SK-N-SH (cell line): ENCODE measurements around the gene MS4A2. TPM values are rescaled to one million over a fixed set of nuclear protein-coding genes. Genes with fewer than 3 reads are reported as not detected.

Experiments used
- CTCF ChIA-PET: fragments of 300-600, 350-600 bp; formaldehyde crosslinking; extraction: SDS; loops from one replicate; lab custom pipeline; 2021; lab: Yijun Ruan, JAX
- POLR2A ChIA-PET: fragments of 350-600 bp; sonication (Branson Sonifier 250); formaldehyde crosslinking; extraction: SDS; loops from one replicate; lab custom pipeline; 2020; ENCODE audit warnings: antibody characterized with exemption, inconsistent platforms; lab: Yijun Ruan, JAX
- DNase-seq: peaks from one replicate; pipeline ENCODE4 v3.0.0; 2012
- H2AFZ ChIP-seq: fragments of 200-600 bp; sonication (generic); 2 replicates; pipeline ENCODE4 v1.8.1; 2016; ENCODE audit warnings: antibody characterized with exemption, mild to moderate bottlenecking, low read depth
- H3F3A ChIP-seq: fragments of 200-600 bp; sonication (generic); replicated peaks from 2 replicates; pipeline ENCODE3; 2016; ENCODE audit warnings: antibody characterized with exemption, mild to moderate bottlenecking; ENCODE audit not compliant: insufficient read depth
- H3K27ac ChIP-seq, 2 experiments: fragments of 200-500 bp in 1 of 2; fragments of 200-600 bp in 1 of 2; sonication (Bioruptor generic) in 1 of 2; sonication (generic), shearing (Covaris generic) in 1 of 2; 2 replicates each; pipeline versions ENCODE4 v1.5.1 to v1.6.1; 2014 to 2016; ENCODE audit warnings: low read depth in 2 of 2, inconsistent platforms in 1 of 2, low read length in 1 of 2, mild to moderate bottlenecking in 1 of 2, mixed read lengths in 1 of 2
- H3K27me3 ChIP-seq: fragments of 200-600 bp; sonication (generic), shearing (Covaris generic); 2 replicates; pipeline ENCODE4 v1.6.1; 2016; ENCODE audit warnings: mixed run types; ENCODE audit not compliant: insufficient read depth
- H3K36me3 ChIP-seq, 2 experiments: fragments of 200-500 bp in 1 of 2; fragments of 200-600 bp in 1 of 2; sonication (Bioruptor generic) in 1 of 2; sonication (generic) in 1 of 2; replicated peaks in 1 of 2; 2 replicates each; pipeline versions ENCODE3 to v1.5.1; 2014 to 2016; ENCODE audit warnings: low read length in 1 of 2, mild to moderate bottlenecking in 1 of 2; ENCODE audit not compliant: insufficient read depth in 2 of 2, control insufficient read depth in 1 of 2
- H3K4me1 ChIP-seq, 2 experiments: fragments of 200-500 bp in 1 of 2; fragments of 200-600 bp in 1 of 2; sonication (Bioruptor generic) in 1 of 2; sonication (generic), shearing (Covaris generic) in 1 of 2; 2 replicates each; pipeline versions ENCODE4 v1.5.1 to v1.6.1; 2014 to 2016; ENCODE audit warnings: low read depth in 1 of 2, low read length in 1 of 2, mixed run types in 1 of 2; ENCODE audit not compliant: insufficient read depth in 2 of 2, control insufficient read depth in 1 of 2
- H3K4me2 ChIP-seq: fragments of 200-600 bp; sonication (generic), shearing (Covaris generic); 2 replicates; pipeline ENCODE4 v1.6.1; 2017; ENCODE audit warnings: mixed run types
- H3K4me3 ChIP-seq, 2 experiments: fragments of 200-500 bp in 1 of 2; fragments of 200-600 bp in 1 of 2; sonication (Bioruptor generic) in 1 of 2; sonication (generic), shearing (Covaris generic) in 1 of 2; 2 replicates each; pipeline versions ENCODE4 v1.5.1 to v1.8.1; 2014 to 2016; ENCODE audit warnings: low read depth in 2 of 2, inconsistent platforms in 1 of 2, low read length in 1 of 2, mild to moderate bottlenecking in 1 of 2, mixed read lengths in 1 of 2, moderate library complexity in 1 of 2
- H3K79me2 ChIP-seq: fragments of 200-600 bp; sonication (generic); 2 replicates; pipeline ENCODE4 v1.8.1; 2017; ENCODE audit warnings: mild to moderate bottlenecking; ENCODE audit not compliant: insufficient read depth
- H3K9ac ChIP-seq: fragments of 200-600 bp; sonication (generic); 2 replicates; pipeline ENCODE4 v1.6.1; 2017; ENCODE audit warnings: mixed run types
- H3K9me2 ChIP-seq: fragments of 200-600 bp; sonication (generic); 2 replicates; pipeline ENCODE4 v1.6.1; 2017; ENCODE audit warnings: mixed run types
- H3K9me3 ChIP-seq: fragments of 200-600 bp; sonication (generic); 2 replicates; pipeline ENCODE4 v1.6.1; 2017; ENCODE audit warnings: mixed run types, mild to moderate bottlenecking, moderate library complexity
- H4K20me1 ChIP-seq: fragments of 200-600 bp; sonication (generic); 2 replicates; pipeline ENCODE4 v1.6.1; 2017; ENCODE audit warnings: mild to moderate bottlenecking, mixed run types; ENCODE audit not compliant: insufficient read depth
- ELF1 ChIP-seq: IDR thresholded peaks from 2 replicates; pipeline ENCODE4 v1.4.0; 2012
- EP300 ChIP-seq, 2 experiments: IDR thresholded peaks; 2 replicates each; pipeline versions ENCODE4 v1.4.0 to v1.6.1; 2012; ENCODE audit warnings: borderline replicate concordance in 1 of 2, low read depth in 1 of 2, low read length in 1 of 2
- EZH2phosphoT487 ChIP-seq: fragments of 200-600 bp; sonication (generic); IDR thresholded peaks from 2 replicates; pipeline ENCODE4 v1.6.1; 2017; ENCODE audit warnings: low read depth, mixed run types, mild to moderate bottlenecking, antibody characterized with exemption, moderate library complexity, borderline replicate concordance
- FOSL2 ChIP-seq: IDR thresholded peaks from 2 replicates; pipeline ENCODE4 v1.4.0; 2012; ENCODE audit warnings: low read depth, mild to moderate bottlenecking, moderate library complexity, borderline replicate concordance
- JUND ChIP-seq: IDR thresholded peaks from 2 replicates; pipeline ENCODE4 v1.4.0; 2012
- MEF2A ChIP-seq: IDR thresholded peaks from 2 replicates; pipeline ENCODE4 v1.4.0; 2012; ENCODE audit warnings: low read depth, borderline replicate concordance
- NFIC ChIP-seq: IDR thresholded peaks from 2 replicates; pipeline ENCODE4 v1.4.0; 2012; ENCODE audit warnings: borderline replicate concordance
- POLR2AphosphoS5 ChIP-seq: IDR thresholded peaks from 2 replicates; pipeline ENCODE4 v1.6.1; 2012; ENCODE audit warnings: low read depth, low read length
- RAD21 ChIP-seq: IDR thresholded peaks from 2 replicates; pipeline ENCODE4 v1.6.1; 2012; ENCODE audit warnings: mild to moderate bottlenecking, low read length
- RXRA ChIP-seq: IDR thresholded peaks from 2 replicates; pipeline ENCODE4 v1.4.0; 2012; ENCODE audit warnings: low read depth, mild to moderate bottlenecking, borderline replicate concordance
- SIN3A ChIP-seq: IDR thresholded peaks from 2 replicates; pipeline ENCODE4 v1.6.1; 2012; ENCODE audit warnings: low read depth, mild to moderate bottlenecking, low read length, moderate library complexity, borderline replicate concordance
- WGBS: methylation state at CpG from one replicate; pipeline ENCODE4 v1.1.6; 2017; ENCODE audit warnings: low lambda C conversion rate; 5-methylcytosine and 5-hydroxymethylcytosine counted together
- polyA plus RNA-seq, 3 experiments: library from polyadenylated mRNA; depleted of rRNA; stranded (reverse); fragments of >200 nt; gene quantifications; 2 replicates each; pipeline ENCODE4 v1.2.3, GENCODE V29; 2012
- TF ChIP-seq, protein P1 (sequence below): fragments of 200-600 bp; sonication (generic); IDR thresholded peaks from 2 replicates; pipeline ENCODE4 v1.6.1; 2017; ENCODE audit warnings: antibody characterized with exemption, mild to moderate bottlenecking, moderate library complexity
- TF ChIP-seq, protein P2 (sequence below): IDR thresholded peaks from 2 replicates; pipeline ENCODE4 v1.6.1; 2012; ENCODE audit warnings: mild to moderate bottlenecking, low read depth, low read length, moderate library complexity
- TF ChIP-seq, protein P3 (sequence below): IDR thresholded peaks from 2 replicates; pipeline ENCODE4 v1.4.0; 2012; ENCODE audit warnings: low read depth, borderline replicate concordance
- TF ChIP-seq, protein P4 (sequence below): fragments of 150-350 bp; IDR thresholded peaks from 2 replicates; pipeline ENCODE4 v1.6.1; 2017; ENCODE audit warnings: antibody characterized with exemption, low read length, low read depth, borderline replicate concordance
- TF ChIP-seq, protein P5 (sequence below): IDR thresholded peaks from 2 replicates; pipeline ENCODE4; 2012

Gene MS4A2
- polyA plus RNA-seq, 1 of the 3 experiments (the other 2 are of a cell fraction): not detected

DNA sequence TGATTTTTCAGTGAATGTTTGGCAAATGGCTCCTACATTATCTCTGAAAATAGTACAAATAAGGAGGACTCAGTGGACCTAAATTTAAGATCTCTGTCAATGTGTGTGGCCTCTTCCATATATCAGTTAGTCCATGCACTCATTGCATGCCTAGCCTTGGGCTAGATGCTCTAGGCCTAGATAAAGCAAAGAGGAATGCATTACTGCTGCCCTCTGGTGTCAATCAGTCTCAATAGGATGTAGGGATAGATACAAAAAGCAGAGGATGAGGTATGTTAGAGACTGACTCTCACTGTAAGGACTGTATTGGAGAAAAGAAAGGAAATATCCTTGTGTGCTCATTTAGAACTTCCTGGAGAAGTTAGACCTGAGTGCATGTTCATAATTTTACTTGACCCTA is 42.0 kb downstream of the MS4A2 start:
- Histone ChIP-seq H2AFZ (no peak overlapping the region), H3F3A (no peaks in the 10 kb centered on the region), H3K79me2 (no peaks in the 10 kb centered on the region), H3K9me3 (no peaks in the 10 kb centered on the region), H3K9me2 (no peaks in the 10 kb centered on the region), H3K27me3 (no peaks in the 10 kb centered on the region), H3K4me2 (no peak overlapping the region), H3K4me1 (no peaks in the 10 kb centered on the region), H3K4me3 (no peak overlapping the region), H3K9ac (no peak overlapping the region), H3K36me3 (no peaks in the 10 kb centered on the region), H3K27ac (no peak overlapping the region), H4K20me1 (no peaks in the 10 kb centered on the region)
- peak; percentile 14 for DNase-seq
- CTCF ChIA-PET: interaction anchor here (1.1 kb wide), 1 partner anchor 307 kb away, joined by 3 read pairs; no protein-coding TSS in a partner anchor
- TF ChIP-seq RAD21 (peak; percentile 33; the same call in 1 of the 2 replicates), POLR2AphosphoS5 (no peak)
- TF ChIP-seq, protein P1, sequence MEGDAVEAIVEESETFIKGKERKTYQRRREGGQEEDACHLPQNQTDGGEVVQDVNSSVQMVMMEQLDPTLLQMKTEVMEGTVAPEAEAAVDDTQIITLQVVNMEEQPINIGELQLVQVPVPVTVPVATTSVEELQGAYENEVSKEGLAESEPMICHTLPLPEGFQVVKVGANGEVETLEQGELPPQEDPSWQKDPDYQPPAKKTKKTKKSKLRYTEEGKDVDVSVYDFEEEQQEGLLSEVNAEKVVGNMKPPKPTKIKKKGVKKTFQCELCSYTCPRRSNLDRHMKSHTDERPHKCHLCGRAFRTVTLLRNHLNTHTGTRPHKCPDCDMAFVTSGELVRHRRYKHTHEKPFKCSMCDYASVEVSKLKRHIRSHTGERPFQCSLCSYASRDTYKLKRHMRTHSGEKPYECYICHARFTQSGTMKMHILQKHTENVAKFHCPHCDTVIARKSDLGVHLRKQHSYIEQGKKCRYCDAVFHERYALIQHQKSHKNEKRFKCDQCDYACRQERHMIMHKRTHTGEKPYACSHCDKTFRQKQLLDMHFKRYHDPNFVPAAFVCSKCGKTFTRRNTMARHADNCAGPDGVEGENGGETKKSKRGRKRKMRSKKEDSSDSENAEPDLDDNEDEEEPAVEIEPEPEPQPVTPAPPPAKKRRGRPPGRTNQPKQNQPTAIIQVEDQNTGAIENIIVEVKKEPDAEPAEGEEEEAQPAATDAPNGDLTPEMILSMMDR: peak; percentile 55
- TF ChIP-seq, protein P2, sequence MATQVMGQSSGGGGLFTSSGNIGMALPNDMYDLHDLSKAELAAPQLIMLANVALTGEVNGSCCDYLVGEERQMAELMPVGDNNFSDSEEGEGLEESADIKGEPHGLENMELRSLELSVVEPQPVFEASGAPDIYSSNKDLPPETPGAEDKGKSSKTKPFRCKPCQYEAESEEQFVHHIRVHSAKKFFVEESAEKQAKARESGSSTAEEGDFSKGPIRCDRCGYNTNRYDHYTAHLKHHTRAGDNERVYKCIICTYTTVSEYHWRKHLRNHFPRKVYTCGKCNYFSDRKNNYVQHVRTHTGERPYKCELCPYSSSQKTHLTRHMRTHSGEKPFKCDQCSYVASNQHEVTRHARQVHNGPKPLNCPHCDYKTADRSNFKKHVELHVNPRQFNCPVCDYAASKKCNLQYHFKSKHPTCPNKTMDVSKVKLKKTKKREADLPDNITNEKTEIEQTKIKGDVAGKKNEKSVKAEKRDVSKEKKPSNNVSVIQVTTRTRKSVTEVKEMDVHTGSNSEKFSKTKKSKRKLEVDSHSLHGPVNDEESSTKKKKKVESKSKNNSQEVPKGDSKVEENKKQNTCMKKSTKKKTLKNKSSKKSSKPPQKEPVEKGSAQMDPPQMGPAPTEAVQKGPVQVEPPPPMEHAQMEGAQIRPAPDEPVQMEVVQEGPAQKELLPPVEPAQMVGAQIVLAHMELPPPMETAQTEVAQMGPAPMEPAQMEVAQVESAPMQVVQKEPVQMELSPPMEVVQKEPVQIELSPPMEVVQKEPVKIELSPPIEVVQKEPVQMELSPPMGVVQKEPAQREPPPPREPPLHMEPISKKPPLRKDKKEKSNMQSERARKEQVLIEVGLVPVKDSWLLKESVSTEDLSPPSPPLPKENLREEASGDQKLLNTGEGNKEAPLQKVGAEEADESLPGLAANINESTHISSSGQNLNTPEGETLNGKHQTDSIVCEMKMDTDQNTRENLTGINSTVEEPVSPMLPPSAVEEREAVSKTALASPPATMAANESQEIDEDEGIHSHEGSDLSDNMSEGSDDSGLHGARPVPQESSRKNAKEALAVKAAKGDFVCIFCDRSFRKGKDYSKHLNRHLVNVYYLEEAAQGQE: no peak
- POLR2A ChIA-PET: no interaction called here

DNA sequence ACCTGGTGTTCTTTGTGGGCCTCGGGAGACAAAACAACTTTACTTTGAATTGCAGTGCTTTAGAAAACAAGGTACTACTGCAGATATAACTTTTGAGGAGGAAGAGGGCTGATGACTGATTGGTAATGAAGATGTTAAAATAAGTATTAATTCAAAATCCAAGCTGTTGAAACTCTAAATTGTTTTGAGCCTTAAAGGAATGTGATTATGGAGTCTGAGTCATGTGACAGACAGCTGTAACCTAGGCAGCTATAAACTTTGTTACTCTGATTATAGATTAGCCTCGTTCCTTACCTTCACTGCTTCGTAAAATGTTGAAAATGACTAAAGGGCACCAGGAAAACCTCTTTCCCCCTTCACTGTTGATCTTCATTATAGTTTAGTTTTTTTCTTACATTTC is 43.4 kb downstream of the MS4A2 start:
- ChIA-PET POLR2A (no interaction called here), CTCF (no interaction called here)
- no peak overlapping the region for H2AFZ ChIP-seq
- no peak for DNase-seq
- H3K27ac ChIP-seq: no peak overlapping the region
- no peaks in the 10 kb centered on the region for H3K79me2 ChIP-seq
- WGBS: 4% methylated on average over 3 of the region's 3 CpGs
- H3K27me3 ChIP-seq: no peaks in the 10 kb centered on the region
- no peak overlapping the region for H3K9ac ChIP-seq
- H4K20me1 ChIP-seq: no peaks in the 10 kb centered on the region
- H3K36me3 ChIP-seq: no peaks in the 10 kb centered on the region
- H3K4me2 ChIP-seq: no peak overlapping the region
- no peaks in the 10 kb centered on the region for H3K9me2 ChIP-seq
- no peak overlapping the region for H3K4me3 ChIP-seq
- no peaks in the 10 kb centered on the region for H3K4me1 ChIP-seq
- H3F3A ChIP-seq: no peaks in the 10 kb centered on the region
- no peaks in the 10 kb centered on the region for H3K9me3 ChIP-seq
- TF ChIP-seq EZH2phosphoT487 (no peak), RXRA (no peak), MEF2A (no peak), JUND (no peak), FOSL2 (no peak), SIN3A (no peak), NFIC (no peak), EP300 (IDR thresholded peaks at IDR 0.05; ENCODE audit: borderline replicate concordance in 1 of 2, low read depth in 1 of 2, low read length in 1 of 2) (no peak), ELF1 (no peak)
- TF ChIP-seq, protein P3, sequence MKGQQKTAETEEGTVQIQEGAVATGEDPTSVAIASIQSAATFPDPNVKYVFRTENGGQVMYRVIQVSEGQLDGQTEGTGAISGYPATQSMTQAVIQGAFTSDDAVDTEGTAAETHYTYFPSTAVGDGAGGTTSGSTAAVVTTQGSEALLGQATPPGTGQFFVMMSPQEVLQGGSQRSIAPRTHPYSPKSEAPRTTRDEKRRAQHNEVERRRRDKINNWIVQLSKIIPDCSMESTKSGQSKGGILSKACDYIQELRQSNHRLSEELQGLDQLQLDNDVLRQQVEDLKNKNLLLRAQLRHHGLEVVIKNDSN: no peak
- TF ChIP-seq, protein P4, sequence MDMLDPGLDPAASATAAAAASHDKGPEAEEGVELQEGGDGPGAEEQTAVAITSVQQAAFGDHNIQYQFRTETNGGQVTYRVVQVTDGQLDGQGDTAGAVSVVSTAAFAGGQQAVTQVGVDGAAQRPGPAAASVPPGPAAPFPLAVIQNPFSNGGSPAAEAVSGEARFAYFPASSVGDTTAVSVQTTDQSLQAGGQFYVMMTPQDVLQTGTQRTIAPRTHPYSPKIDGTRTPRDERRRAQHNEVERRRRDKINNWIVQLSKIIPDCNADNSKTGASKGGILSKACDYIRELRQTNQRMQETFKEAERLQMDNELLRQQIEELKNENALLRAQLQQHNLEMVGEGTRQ: no peak
- TF ChIP-seq, protein P5, sequence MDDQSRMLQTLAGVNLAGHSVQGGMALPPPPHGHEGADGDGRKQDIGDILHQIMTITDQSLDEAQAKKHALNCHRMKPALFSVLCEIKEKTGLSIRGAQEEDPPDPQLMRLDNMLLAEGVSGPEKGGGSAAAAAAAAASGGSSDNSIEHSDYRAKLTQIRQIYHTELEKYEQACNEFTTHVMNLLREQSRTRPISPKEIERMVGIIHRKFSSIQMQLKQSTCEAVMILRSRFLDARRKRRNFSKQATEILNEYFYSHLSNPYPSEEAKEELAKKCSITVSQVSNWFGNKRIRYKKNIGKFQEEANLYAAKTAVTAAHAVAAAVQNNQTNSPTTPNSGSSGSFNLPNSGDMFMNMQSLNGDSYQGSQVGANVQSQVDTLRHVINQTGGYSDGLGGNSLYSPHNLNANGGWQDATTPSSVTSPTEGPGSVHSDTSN: no peak
- TF ChIP-seq, protein P1: no peak
